Osteoblast (primary cell): ENCODE measurements around the gene TMED9. TPM values are rescaled to one million over a fixed set of nuclear protein-coding genes. Genes with fewer than 3 reads are reported as not detected.

Experiments used
- DNase-seq: peaks from one replicate; pipeline ENCODE4 v3.0.0; 2011; ENCODE audit warnings: low spot score, mixed read lengths; ENCODE audit not compliant: insufficient read length; ENCODE audit errors: missing footprints
- H2AFZ ChIP-seq: 2 replicates; pipeline ENCODE4 v1.6.0; 2011; ENCODE audit warnings: mild to moderate bottlenecking, low read length
- H3K27ac ChIP-seq: 2 replicates; pipeline ENCODE4 v1.5.1; 2011; ENCODE audit warnings: mild to moderate bottlenecking, low read depth, low read length, moderate library complexity
- H3K27me3 ChIP-seq: 2 replicates; pipeline ENCODE4 v1.6.0; 2012; ENCODE audit warnings: mild to moderate bottlenecking, control low read depth, inconsistent platforms, low read length, moderate library complexity; ENCODE audit not compliant: insufficient read depth
- H3K36me3 ChIP-seq: 2 replicates; pipeline ENCODE4 v1.5.1; 2011; ENCODE audit warnings: mild to moderate bottlenecking, low read length, control low read depth, moderate library complexity; ENCODE audit not compliant: insufficient read depth
- H3K4me1 ChIP-seq: 2 replicates; pipeline ENCODE4 v1.5.1; 2011; ENCODE audit warnings: mild to moderate bottlenecking, low read length, control low read depth, moderate library complexity; ENCODE audit not compliant: insufficient read depth
- H3K4me2 ChIP-seq: 2 replicates; pipeline ENCODE4 v1.6.0; 2011; ENCODE audit warnings: mild to moderate bottlenecking, low read length; ENCODE audit not compliant: insufficient read depth
- H3K4me3 ChIP-seq: fragments of 200-600 bp; sonication (generic); 3 replicates; pipeline ENCODE4 v1.5.1; 2012; ENCODE audit warnings: mild to moderate bottlenecking, low read length, inconsistent platforms; ENCODE audit not compliant: insufficient read depth
- H3K79me2 ChIP-seq: 2 replicates; pipeline ENCODE4 v1.6.0; 2012; ENCODE audit warnings: mild to moderate bottlenecking, low read length, control low read depth, inconsistent platforms; ENCODE audit not compliant: insufficient read depth
- H3K9me3 ChIP-seq: 2 replicates; pipeline ENCODE4 v1.5.1; 2011; ENCODE audit warnings: low read depth, low read length, control low read depth
- H4K20me1 ChIP-seq: 2 replicates; pipeline ENCODE4 v1.6.0; 2012; ENCODE audit warnings: mild to moderate bottlenecking, low read length, control low read depth; ENCODE audit not compliant: insufficient read depth
- total RNA-seq: library from RNA; depleted of rRNA; stranded (reverse); fragments of >200 nt; gene quantifications from 2 replicates; pipeline ENCODE4 v1.2.3, GENCODE V29; 2012
- TF ChIP-seq, protein P1 (sequence below): IDR thresholded peaks from 2 replicates; pipeline ENCODE4 v1.5.1; 2011; ENCODE audit warnings: mild to moderate bottlenecking, low read depth, low read length, moderate library complexity; ENCODE audit errors: extremely low read depth

Gene TMED9
- total RNA-seq, 1 donor, result 96.6 TPM

DNA sequence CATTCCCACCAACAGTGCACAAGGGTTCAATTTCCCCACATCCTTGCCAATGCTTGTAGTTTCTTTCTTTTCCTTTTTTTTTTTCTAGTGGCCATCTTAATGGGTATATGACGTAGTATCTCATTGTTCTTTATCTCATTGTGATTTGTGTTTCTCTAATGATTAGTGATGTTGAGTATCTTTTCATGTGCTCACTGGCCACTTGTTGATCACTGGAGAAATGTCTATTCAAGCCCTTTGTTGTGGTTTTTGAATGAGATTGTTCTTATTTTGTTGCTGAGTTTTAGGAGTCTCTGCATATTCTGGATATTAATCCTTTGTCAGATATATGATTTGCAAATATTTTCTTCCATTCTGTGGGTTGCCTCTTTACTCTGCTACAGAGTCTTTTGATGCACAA, 1.6 kb upstream of the TMED9 start:
- TF ChIP-seq, protein P1, sequence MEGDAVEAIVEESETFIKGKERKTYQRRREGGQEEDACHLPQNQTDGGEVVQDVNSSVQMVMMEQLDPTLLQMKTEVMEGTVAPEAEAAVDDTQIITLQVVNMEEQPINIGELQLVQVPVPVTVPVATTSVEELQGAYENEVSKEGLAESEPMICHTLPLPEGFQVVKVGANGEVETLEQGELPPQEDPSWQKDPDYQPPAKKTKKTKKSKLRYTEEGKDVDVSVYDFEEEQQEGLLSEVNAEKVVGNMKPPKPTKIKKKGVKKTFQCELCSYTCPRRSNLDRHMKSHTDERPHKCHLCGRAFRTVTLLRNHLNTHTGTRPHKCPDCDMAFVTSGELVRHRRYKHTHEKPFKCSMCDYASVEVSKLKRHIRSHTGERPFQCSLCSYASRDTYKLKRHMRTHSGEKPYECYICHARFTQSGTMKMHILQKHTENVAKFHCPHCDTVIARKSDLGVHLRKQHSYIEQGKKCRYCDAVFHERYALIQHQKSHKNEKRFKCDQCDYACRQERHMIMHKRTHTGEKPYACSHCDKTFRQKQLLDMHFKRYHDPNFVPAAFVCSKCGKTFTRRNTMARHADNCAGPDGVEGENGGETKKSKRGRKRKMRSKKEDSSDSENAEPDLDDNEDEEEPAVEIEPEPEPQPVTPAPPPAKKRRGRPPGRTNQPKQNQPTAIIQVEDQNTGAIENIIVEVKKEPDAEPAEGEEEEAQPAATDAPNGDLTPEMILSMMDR, result no peak
- DNase-seq, result no peak
- Histone ChIP-seq H3K4me1 (peaks cover 17% of the 10 kb centered on the region), H4K20me1 (peaks cover 18% of the 10 kb centered on the region), H3K36me3 (peaks cover 23% of the 10 kb centered on the region), H3K27ac (no peak overlapping the region), H3K4me2 (no peak overlapping the region), H3K9me3 (no peaks in the 10 kb centered on the region), H3K4me3 (no peak overlapping the region), H2AFZ (no peak overlapping the region), H3K79me2 (peaks cover 25% of the 10 kb centered on the region), H3K27me3 (peaks cover 32% of the 10 kb centered on the region)

DNA sequence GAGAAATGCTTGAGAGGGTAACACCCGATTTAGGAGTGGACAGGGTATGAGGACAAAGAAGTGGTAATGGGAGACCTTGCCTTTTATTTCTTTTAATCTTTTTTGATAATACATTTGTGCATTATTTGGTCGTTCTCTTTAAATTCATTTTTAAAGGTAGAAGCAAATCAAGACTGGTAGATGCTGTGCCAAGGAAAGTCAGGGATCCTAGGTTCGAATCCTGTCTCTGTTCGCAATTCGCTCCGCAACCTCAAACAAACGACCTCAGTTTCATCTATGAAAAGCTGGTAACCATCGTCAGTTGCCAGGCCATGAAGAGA, 353 bp upstream of the TMED9 start:
- H3K79me2 ChIP-seq, result peaks cover 25% of the 10 kb centered on the region
- TF ChIP-seq, protein P1, result no peak
- H4K20me1 ChIP-seq, result peaks cover 25% of the 10 kb centered on the region
- no peak for DNase-seq
- peaks cover 17% of the 10 kb centered on the region for H3K4me1 ChIP-seq
- H3K4me2 ChIP-seq, result peak overlapping the region; percentile 89
- peaks cover 32% of the 10 kb centered on the region for H3K27me3 ChIP-seq
- H3K27ac ChIP-seq, result peak overlapping the region; percentile 69
- H3K36me3 ChIP-seq, result peaks cover 35% of the 10 kb centered on the region
- no peaks in the 10 kb centered on the region for H3K9me3 ChIP-seq
- peak overlapping the region; percentile 86 for H3K4me3 ChIP-seq
- H2AFZ ChIP-seq, result peak overlapping the region; percentile 90

DNA sequence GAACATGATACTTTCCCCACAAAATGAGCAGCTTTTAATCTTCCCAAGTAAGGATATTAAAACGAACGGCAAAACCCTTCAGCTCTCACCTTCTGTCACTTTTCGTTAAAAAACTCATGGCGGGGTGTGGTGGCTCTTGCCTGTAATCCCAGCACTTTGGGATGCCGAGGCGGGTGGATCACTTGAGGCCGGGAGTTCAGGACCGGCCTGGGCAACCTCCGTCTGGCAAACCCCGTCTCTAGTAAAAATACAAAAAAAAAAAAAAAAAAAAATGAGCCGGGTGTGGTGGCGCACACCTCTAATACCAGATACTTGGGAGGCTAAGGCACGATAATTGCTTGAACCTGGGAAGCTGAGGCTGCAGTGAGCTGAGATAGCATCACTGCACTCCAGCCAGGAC, 902 bp downstream of the TMED9 start:
- no peaks in the 10 kb centered on the region for H3K9me3 ChIP-seq
- H4K20me1 ChIP-seq, result peaks cover 25% of the 10 kb centered on the region
- H3K27me3 ChIP-seq, result peaks cover 30% of the 10 kb centered on the region
- TF ChIP-seq, protein P1, result no peak
- no peak for DNase-seq
- H3K36me3 ChIP-seq, result peaks cover 36% of the 10 kb centered on the region
- peak overlapping the region; percentile 86 for H3K4me3 ChIP-seq
- peaks cover 25% of the 10 kb centered on the region for H3K79me2 ChIP-seq
- H3K4me2 ChIP-seq, result peak overlapping the region; percentile 90
- peak overlapping the region; percentile 77 for H2AFZ ChIP-seq
- peaks cover 17% of the 10 kb centered on the region for H3K4me1 ChIP-seq
- peak overlapping the region; percentile 69 for H3K27ac ChIP-seq

DNA sequence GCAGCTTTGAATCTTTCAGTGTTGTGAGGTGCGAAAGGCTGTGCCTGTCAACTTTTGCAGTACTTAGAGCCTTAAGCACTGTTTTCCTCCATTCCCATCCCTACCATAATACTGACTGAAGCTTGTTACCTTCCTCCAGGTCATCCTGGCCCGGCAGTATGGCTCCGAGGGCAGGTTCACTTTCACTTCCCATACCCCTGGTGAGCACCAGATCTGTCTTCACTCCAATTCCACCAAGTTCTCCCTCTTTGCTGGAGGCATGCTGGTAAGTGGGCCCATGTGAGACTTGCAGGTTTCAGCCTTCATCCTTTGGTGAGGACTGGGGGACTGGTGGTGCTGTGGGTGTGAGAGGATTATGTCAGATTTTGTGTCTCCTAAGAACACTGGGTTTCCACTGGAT, 1.5 kb downstream of the TMED9 start:
- peak overlapping the region; percentile 86 for H3K4me3 ChIP-seq
- DNase-seq, result no peak
- H2AFZ ChIP-seq, result no peak overlapping the region
- peak overlapping the region; percentile 90 for H3K4me2 ChIP-seq
- peaks cover 20% of the 10 kb centered on the region for H3K4me1 ChIP-seq
- H3K27me3 ChIP-seq, result peaks cover 24% of the 10 kb centered on the region
- H3K79me2 ChIP-seq, result peaks cover 25% of the 10 kb centered on the region
- peaks cover 25% of the 10 kb centered on the region for H4K20me1 ChIP-seq
- peaks cover 36% of the 10 kb centered on the region for H3K36me3 ChIP-seq
- TF ChIP-seq, protein P1, result no peak
- no peaks in the 10 kb centered on the region for H3K9me3 ChIP-seq
- peak overlapping the region; percentile 69 for H3K27ac ChIP-seq
